Osteoblast (primary cell): ENCODE measurements around the gene KCNIP3. TPM values are rescaled to one million over a fixed set of nuclear protein-coding genes. Genes with fewer than 3 reads are reported as not detected.
A peak's percentile ranks its signal among the peaks of the same experiment; 100 is the strongest.

ENCODE experiments used
- DNase-seq: peaks from one replicate; pipeline ENCODE4 v3.0.0; 2011; ENCODE audit warnings: low spot score, mixed read lengths; ENCODE audit not compliant: insufficient read length; ENCODE audit errors: missing footprints
- H2AFZ ChIP-seq: 2 replicates; pipeline ENCODE4 v1.6.0; 2011; ENCODE audit warnings: mild to moderate bottlenecking, low read length
- H3K27ac ChIP-seq: 2 replicates; pipeline ENCODE4 v1.5.1; 2011; ENCODE audit warnings: mild to moderate bottlenecking, low read depth, low read length, moderate library complexity
- H3K27me3 ChIP-seq: 2 replicates; pipeline ENCODE4 v1.6.0; 2012; ENCODE audit warnings: mild to moderate bottlenecking, control low read depth, inconsistent platforms, low read length, moderate library complexity; ENCODE audit not compliant: insufficient read depth
- H3K36me3 ChIP-seq: 2 replicates; pipeline ENCODE4 v1.5.1; 2011; ENCODE audit warnings: mild to moderate bottlenecking, low read length, control low read depth, moderate library complexity; ENCODE audit not compliant: insufficient read depth
- H3K4me1 ChIP-seq: 2 replicates; pipeline ENCODE4 v1.5.1; 2011; ENCODE audit warnings: mild to moderate bottlenecking, low read length, control low read depth, moderate library complexity; ENCODE audit not compliant: insufficient read depth
- H3K4me2 ChIP-seq: 2 replicates; pipeline ENCODE4 v1.6.0; 2011; ENCODE audit warnings: mild to moderate bottlenecking, low read length; ENCODE audit not compliant: insufficient read depth
- H3K4me3 ChIP-seq: fragments of 200-600 bp; sonication (generic); 3 replicates; pipeline ENCODE4 v1.5.1; 2012; ENCODE audit warnings: mild to moderate bottlenecking, low read length, inconsistent platforms; ENCODE audit not compliant: insufficient read depth
- H3K79me2 ChIP-seq: 2 replicates; pipeline ENCODE4 v1.6.0; 2012; ENCODE audit warnings: mild to moderate bottlenecking, low read length, control low read depth, inconsistent platforms; ENCODE audit not compliant: insufficient read depth
- H3K9me3 ChIP-seq: 2 replicates; pipeline ENCODE4 v1.5.1; 2011; ENCODE audit warnings: low read depth, low read length, control low read depth
- H4K20me1 ChIP-seq: 2 replicates; pipeline ENCODE4 v1.6.0; 2012; ENCODE audit warnings: mild to moderate bottlenecking, low read length, control low read depth; ENCODE audit not compliant: insufficient read depth
- CTCF ChIP-seq: IDR thresholded peaks from 2 replicates; pipeline ENCODE4 v1.5.1; 2011; ENCODE audit warnings: mild to moderate bottlenecking, low read depth, low read length, moderate library complexity; ENCODE audit errors: extremely low read depth
- total RNA-seq: library from RNA; depleted of rRNA; stranded (reverse); fragments of >200 nt; gene quantifications from 2 replicates; pipeline ENCODE4 v1.2.3, GENCODE V29; 2012

Gene KCNIP3
- under 0.01 and 0.29 TPM in 2 replicates for total RNA-seq

GRCh38 chr2:95296880-95297487 lies at the start of gene KCNIP3:
KCNIP3 (plus strand) TSS chr2:95297347; CDS start chr2:95297439, 92 bp downstream.
- no peak within 1 kb of the TSS for H3K27ac ChIP-seq
- peaks cover 14% of the 10 kb centered on the region for H3K27me3 ChIP-seq
- H3K79me2 ChIP-seq: no peaks in the 10 kb centered on the region
- no peak within 1 kb of the TSS for H3K4me3 ChIP-seq
- no peaks in the 10 kb centered on the region for H4K20me1 ChIP-seq
- no peak for DNase-seq
- H3K36me3 ChIP-seq: no peaks in the 10 kb centered on the region
- H3K9me3 ChIP-seq: no peaks in the 10 kb centered on the region
- TF ChIP-seq CTCF: no peak
- no peak within 1 kb of the TSS for H2AFZ ChIP-seq
- H3K4me2 ChIP-seq: no peak within 1 kb of the TSS
- H3K4me1 ChIP-seq: no peaks in the 10 kb centered on the region

GRCh38 chr2:95258271-95258670 lies 38.9 kb upstream of the KCNIP3 start:
- H3K4me2 ChIP-seq: no peak overlapping the region
- no peak overlapping the region for H2AFZ ChIP-seq
- no peaks in the 10 kb centered on the region for H4K20me1 ChIP-seq
- DNase-seq: peak; percentile 18
- H3K4me3 ChIP-seq: no peak overlapping the region
- H3K9me3 ChIP-seq: no peaks in the 10 kb centered on the region
- no peak for TF ChIP-seq CTCF
- H3K27ac ChIP-seq: no peak overlapping the region
- no peaks in the 10 kb centered on the region for H3K4me1 ChIP-seq
- no peaks in the 10 kb centered on the region for H3K79me2 ChIP-seq
- no peaks in the 10 kb centered on the region for H3K36me3 ChIP-seq
- H3K27me3 ChIP-seq: peaks cover 7% of the 10 kb centered on the region

GRCh38 chr2:95260028-95261023 lies 36.8 kb upstream of the KCNIP3 start:
- H3K79me2 ChIP-seq: no peaks in the 10 kb centered on the region
- H3K27ac ChIP-seq: no peak overlapping the region
- H2AFZ ChIP-seq: no peak overlapping the region
- H3K4me1 ChIP-seq: no peaks in the 10 kb centered on the region
- DNase-seq: peak; percentile 53
- H4K20me1 ChIP-seq: no peaks in the 10 kb centered on the region
- no peak overlapping the region for H3K4me2 ChIP-seq
- H3K27me3 ChIP-seq: peaks cover 12% of the 10 kb centered on the region
- TF ChIP-seq CTCF: no peak
- no peaks in the 10 kb centered on the region for H3K9me3 ChIP-seq
- H3K36me3 ChIP-seq: no peaks in the 10 kb centered on the region
- no peak overlapping the region for H3K4me3 ChIP-seq

- no peaks in the 10 kb centered on the region for H4K20me1 ChIP-seq
- H3K79me2 ChIP-seq: no peaks in the 10 kb centered on the region
- peaks cover 13% of the 10 kb centered on the region for H3K27me3 ChIP-seq
- no peaks in the 10 kb centered on the region for H3K4me1 ChIP-seq
- H3K36me3 ChIP-seq: no peaks in the 10 kb centered on the region
- H3K27ac ChIP-seq: no peak overlapping the region
- H3K4me2 ChIP-seq: no peak overlapping the region
- no peak for DNase-seq
- H2AFZ ChIP-seq: no peak overlapping the region
- no peak for TF ChIP-seq CTCF
- no peaks in the 10 kb centered on the region for H3K9me3 ChIP-seq
- no peak overlapping the region for H3K4me3 ChIP-seq
Observed at GRCh38 chr2:95261602-95262001, 35.5 kb upstream of the KCNIP3 start.
